Thymus (tissue), 11 donors: ENCODE measurements around the gene EPS8. TPM values are rescaled to one million over a fixed set of nuclear protein-coding genes. Genes with fewer than 3 reads are reported as not detected.
"Not testable (repeated sequence)": the region's sequence is repeated elsewhere in the genome, so short reads cannot be mapped to it uniquely, and the experiment has no call there.

Experiments
- DNase-seq, 9 donors: peaks; one replicate each; pipeline ENCODE4 v3.0.0-alpha.2; 2013; ENCODE audit warnings: low spot score in 9 of 9, low read depth in 6 of 9, missing footprints in 1 of 9
- H3K27ac ChIP-seq, 2 donors: one replicate each; pipeline ENCODE4 v1.5.1; 2013; ENCODE audit warnings: control low read depth in 1 of 2, low read depth in 1 of 2, low read length in 1 of 2, mild to moderate bottlenecking in 1 of 2, moderate library complexity in 1 of 2
- H3K27me3 ChIP-seq, 2 donors: one replicate each; pipeline ENCODE4 v1.5.1; 2013; ENCODE audit warnings: low read length in 1 of 2; ENCODE audit not compliant: control insufficient read depth in 2 of 2, insufficient read depth in 1 of 2
- H3K36me3 ChIP-seq, 2 donors: one replicate each; pipeline ENCODE4 v1.5.1; 2013; ENCODE audit warnings: low read length in 1 of 2, mild to moderate bottlenecking in 1 of 2, moderate library complexity in 1 of 2; ENCODE audit not compliant: control insufficient read depth in 2 of 2, insufficient read depth in 2 of 2
- H3K4me1 ChIP-seq, 2 donors: one replicate each; pipeline ENCODE4 v1.5.1; 2013; ENCODE audit warnings: low read length in 2 of 2; ENCODE audit not compliant: control insufficient read depth in 2 of 2, insufficient read depth in 2 of 2
- H3K4me3 ChIP-seq, 2 donors: one replicate each; pipeline ENCODE4 v1.5.1; 2013; ENCODE audit warnings: low read length in 2 of 2, control low read depth in 1 of 2, mild to moderate bottlenecking in 1 of 2
- H3K9me3 ChIP-seq, 2 donors: one replicate each; pipeline ENCODE4 v1.5.1; 2013; ENCODE audit warnings: low read length in 1 of 2, mild to moderate bottlenecking in 1 of 2; ENCODE audit not compliant: control insufficient read depth in 2 of 2, insufficient read depth in 1 of 2
- WGBS: extraction: QIAGEN DNeasy Blood & Tissue Kit; methylation state at CpG from one replicate; pipeline ENCODE4 v1.1.7; 2013; 5-methylcytosine and 5-hydroxymethylcytosine counted together
- polyA plus RNA-seq: library from polyadenylated mRNA; stranded (reverse); fragments of 200-250 nt; gene quantifications from one replicate; pipeline ENCODE4 v1.2.3, GENCODE V29; 2013
- total RNA-seq: library from RNA; stranded (reverse); fragments of 120-200 nt; gene quantifications from one replicate; pipeline ENCODE4 v1.2.4, GENCODE V29; 2013
- donor health status: healthy.

Gene EPS8
- total and polyA plus RNA-seq, 2 donors: 3.7 to 9.2 TPM

DNA sequence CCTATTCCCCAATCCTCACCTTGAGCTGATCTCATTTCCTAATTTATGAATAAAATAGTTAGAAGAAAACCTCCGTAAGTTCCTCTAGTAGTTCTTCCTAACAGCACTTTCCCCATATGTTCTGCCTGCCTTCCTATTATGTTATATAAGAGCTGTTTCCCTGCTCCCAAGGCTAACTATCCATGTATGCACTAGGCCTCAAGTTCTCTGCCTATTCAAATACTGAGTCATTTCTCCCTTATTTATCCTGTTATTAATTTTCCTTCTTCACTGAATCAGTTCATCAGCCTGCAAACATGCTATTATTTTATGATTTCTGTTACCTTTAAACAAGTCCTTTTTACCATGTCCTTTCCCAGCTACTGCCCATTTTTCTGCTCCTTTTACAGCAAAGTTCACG lies 164.1 kb downstream of the EPS8 start:
- no peak overlapping the region for H3K27ac ChIP-seq
- no peak overlapping the region for H3K4me3 ChIP-seq
- no peaks in the 10 kb centered on the region for H3K4me1 ChIP-seq
- H3K9me3 ChIP-seq: no peaks in the 10 kb centered on the region
- WGBS: 99% methylated on average over 2 of the region's 2 CpGs
- H3K36me3 ChIP-seq: no peaks in the 10 kb centered on the region
- no peaks in the 10 kb centered on the region for H3K27me3 ChIP-seq
- DNase-seq: no peak

GRCh38 chr12:15620741-15621539 lies 168.2 kb downstream of the EPS8 start:
- no peaks in the 10 kb centered on the region for H3K9me3 ChIP-seq
- H3K27me3 ChIP-seq: no peaks in the 10 kb centered on the region
- 92% methylated on average over 4 of the region's 4 CpGs for WGBS
- no peak overlapping the region for H3K27ac ChIP-seq
- DNase-seq: no peak
- no peaks in the 10 kb centered on the region for H3K36me3 ChIP-seq
- H3K4me1 ChIP-seq: no peaks in the 10 kb centered on the region
- no peak overlapping the region for H3K4me3 ChIP-seq

DNA sequence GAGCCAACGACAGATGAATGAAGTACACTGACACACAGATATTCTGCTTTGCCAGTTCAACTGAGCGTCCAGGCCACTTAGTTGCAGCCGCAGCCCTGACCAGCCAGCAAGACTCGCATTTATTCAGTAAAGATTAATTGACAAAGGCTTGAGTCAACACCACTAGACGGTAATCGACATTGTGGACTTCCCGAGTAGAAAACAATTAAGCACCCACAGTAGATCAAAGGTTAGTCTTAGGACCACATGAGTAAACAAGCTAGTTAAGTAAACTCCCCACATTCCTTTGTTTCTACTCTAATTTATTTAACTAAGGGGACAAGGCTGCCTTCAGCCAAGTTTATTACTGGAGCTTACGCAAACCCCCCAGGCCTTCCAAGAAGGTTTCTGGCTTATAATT lies 172.7 kb downstream of the EPS8 start:
- not testable (repeated sequence) for H3K27me3 ChIP-seq, H3K9me3 ChIP-seq
- 95% methylated on average over 8 of the region's 8 CpGs for WGBS

GRCh38 chr12:15613981-15614380 lies 175.2 kb downstream of the EPS8 start:
- Histone ChIP-seq H3K36me3 (no peaks in the 10 kb centered on the region), H3K4me3 (no peak overlapping the region), H3K9me3 (no peaks in the 10 kb centered on the region), H3K27me3 (no peaks in the 10 kb centered on the region), H3K27ac (no peak overlapping the region), H3K4me1 (no peaks in the 10 kb centered on the region)
- no peak for DNase-seq
- 96% methylated on average over 1 of the region's 1 CpG for WGBS

More for the DNA sequence above, 172.7 kb downstream of the EPS8 start:
- H3K36me3 ChIP-seq, H3K27ac ChIP-seq, H3K4me3 ChIP-seq, H3K4me1 ChIP-seq, DNase-seq: not testable (repeated sequence)

DNA sequence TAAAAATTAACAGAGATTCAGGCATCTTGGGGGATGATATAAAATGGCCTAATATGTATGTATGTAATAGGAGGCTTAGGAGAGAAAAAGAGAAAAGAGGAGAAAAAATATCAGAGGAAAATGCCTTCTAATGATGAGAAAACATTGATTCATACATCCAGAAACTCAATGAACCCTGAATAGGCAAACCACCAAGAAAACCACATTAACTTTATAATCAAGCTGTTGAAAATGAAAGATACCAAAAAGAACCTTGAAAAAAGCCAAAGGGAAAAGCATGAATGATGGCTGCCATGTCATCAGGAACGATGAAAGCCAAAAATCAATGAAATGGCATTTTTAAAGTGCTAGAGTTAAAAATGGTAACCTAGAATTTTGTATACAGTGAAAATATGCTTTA lies 180.2 kb downstream of the EPS8 start:
- no peak for DNase-seq
- WGBS: 91% methylated on average over 1 of the region's 1 CpG
- H3K27me3 ChIP-seq: no peaks in the 10 kb centered on the region
- no peaks in the 10 kb centered on the region for H3K36me3 ChIP-seq
- H3K4me1 ChIP-seq: no peaks in the 10 kb centered on the region
- no peaks in the 10 kb centered on the region for H3K9me3 ChIP-seq
- no peak overlapping the region for H3K4me3 ChIP-seq
- no peak overlapping the region for H3K27ac ChIP-seq

- H3K27ac ChIP-seq: no peak overlapping the region
- H3K27me3 ChIP-seq: no peaks in the 10 kb centered on the region
- no peaks in the 10 kb centered on the region for H3K36me3 ChIP-seq
- H3K4me3 ChIP-seq: no peak overlapping the region
- DNase-seq: no peak
- H3K9me3 ChIP-seq: no peaks in the 10 kb centered on the region
- no peaks in the 10 kb centered on the region for H3K4me1 ChIP-seq
- 93% methylated on average over 1 of the region's 1 CpG for WGBS
Measured at GRCh38 chr12:15608406-15608805, 180.8 kb downstream of the EPS8 start.

GRCh38 chr12:15605881-15606590 lies 183.2 kb downstream of the EPS8 start:
- Histone ChIP-seq H3K27me3 (no peaks in the 10 kb centered on the region), H3K4me3 (no peak overlapping the region), H3K27ac (no peak overlapping the region), H3K4me1 (no peaks in the 10 kb centered on the region), H3K36me3 (no peaks in the 10 kb centered on the region), H3K9me3 (no peaks in the 10 kb centered on the region)
- no peak for DNase-seq
- 96% methylated on average over 10 of the region's 10 CpGs for WGBS

DNA sequence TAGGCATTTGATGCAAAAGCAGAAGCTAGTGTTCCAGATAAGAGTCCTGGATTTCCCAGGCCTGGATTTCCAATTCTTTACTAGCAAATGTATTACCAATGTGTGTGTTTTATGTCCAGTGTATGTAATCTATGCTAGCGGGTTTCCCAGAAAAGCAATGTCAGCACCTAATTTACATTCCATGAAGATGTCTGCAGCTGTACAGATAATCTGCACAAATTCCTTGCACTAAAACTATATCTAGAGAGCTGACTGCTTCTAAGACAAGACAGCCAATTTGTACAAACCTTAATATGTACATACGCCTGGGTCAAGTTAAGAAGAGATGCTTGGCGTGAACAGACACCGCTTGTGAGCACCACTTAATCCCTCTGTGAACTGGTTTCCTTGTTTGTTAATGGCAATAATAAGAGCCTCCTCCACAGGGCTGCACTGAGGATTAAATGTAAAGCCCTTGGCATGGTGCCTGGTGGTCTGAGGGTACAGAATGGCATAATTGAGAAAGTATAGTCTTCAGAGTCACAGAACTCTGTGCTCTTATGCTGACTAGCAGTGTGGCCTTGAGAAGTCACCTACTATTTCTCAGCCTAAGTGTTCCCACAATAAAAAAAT lies 185.6 kb downstream of the EPS8 start:
- H3K4me3 ChIP-seq: no peak overlapping the region
- WGBS: 97% methylated on average over 4 of the region's 4 CpGs
- DNase-seq: no peak

GRCh38 chr12:15602051-15602672 lies 187.0 kb downstream of the EPS8 start:
- no peak overlapping the region for H3K4me3 ChIP-seq

More for the DNA sequence above, 185.6 kb downstream of the EPS8 start:
- Histone ChIP-seq H3K9me3 (no peaks in the 10 kb centered on the region), H3K27ac (no peak overlapping the region), H3K4me1 (no peaks in the 10 kb centered on the region), H3K36me3 (no peaks in the 10 kb centered on the region), H3K27me3 (no peaks in the 10 kb centered on the region)

More at GRCh38 chr12:15602051-15602672, 187.0 kb downstream of the EPS8 start:
- no peaks in the 10 kb centered on the region for H3K27me3 ChIP-seq
- DNase-seq: no peak
- WGBS: 96% methylated on average over 3 of the region's 3 CpGs
- no peaks in the 10 kb centered on the region for H3K9me3 ChIP-seq
- H3K4me1 ChIP-seq: no peaks in the 10 kb centered on the region
- H3K36me3 ChIP-seq: no peaks in the 10 kb centered on the region
- no peak overlapping the region for H3K27ac ChIP-seq
